ENCODE results near the gene PARVA. TPM values are rescaled to one million over a fixed set of nuclear protein-coding genes. Genes with fewer than 3 reads are reported as not detected.
A peak's percentile ranks its signal among the peaks of the same experiment; 100 is the strongest.

PARVA gene
- total RNA-seq, 1 experiment from 2014 or later, result 18.1 TPM

- no peak overlapping the region for H3K4me3 Mint-ChIP-seq
- Histone ChIP-seq H3K23me2 (ENCODE audit: insufficient read length, low read depth, low read length, poor library complexity, severe bottlenecking) (no peaks in the 10 kb centered on the region), H3K27me3 (ENCODE audit: insufficient read depth, low read length) (no peaks in the 10 kb centered on the region), H2BK5ac (ENCODE audit: insufficient read length, low read length) (no peak overlapping the region), H3K79me1 (ENCODE audit: insufficient read depth, low read depth, low read length, poor library complexity, severe bottlenecking) (no peaks in the 10 kb centered on the region), H2AK5ac (ENCODE audit: insufficient read length, low read length) (no peak overlapping the region), H3K79me2 (ENCODE audit: insufficient read depth, low read length) (no peaks in the 10 kb centered on the region), H3K56ac (ENCODE audit: insufficient read length, low read depth, low read length) (no peak overlapping the region), H3K14ac (ENCODE audit: insufficient read depth, low read length) (no peak overlapping the region), H3K23ac (ENCODE audit: insufficient read length, low read depth, low read length) (no peak overlapping the region), H3T11ph (ENCODE audit: low read length) (no peak overlapping the region), H3K4ac (ENCODE audit: low read depth, low read length) (no peak overlapping the region), H2BK20ac (ENCODE audit: low read depth, low read length, poor library complexity, severe bottlenecking) (no peak overlapping the region), H4K91ac (ENCODE audit: insufficient read length, low read depth, low read length) (no peak overlapping the region), H3K4me1 (ENCODE audit: insufficient read depth, low read length) (peaks cover 2% of the 10 kb centered on the region; the same call in 1 of the 2 replicates), H3K18ac (ENCODE audit: insufficient read length, low read depth, low read length) (peak overlapping the region; percentile 34), H4K20me1 (ENCODE audit: control insufficient read depth, insufficient read depth, insufficient read length) (no peaks in the 10 kb centered on the region), H3K4me2 (ENCODE audit: insufficient read depth, insufficient read length, low read length) (no peak overlapping the region), H2BK15ac (ENCODE audit: low read depth, low read length) (no peak overlapping the region), H2BK120ac (ENCODE audit: low read depth, low read length, poor library complexity, severe bottlenecking) (no peak overlapping the region), H2BK12ac (ENCODE audit: insufficient read length, low read depth, low read length) (no peak overlapping the region), H3K27ac (ENCODE audit: insufficient read length, low read depth, low read length) (no peak overlapping the region), H3K9me3 (ENCODE audit: control insufficient read depth, low read depth, low read length) (no peaks in the 10 kb centered on the region), H2AFZ (ENCODE audit: low read length) (no peak overlapping the region), H3K9ac (ENCODE audit: extremely low read depth, insufficient read length, low read length) (no peak overlapping the region), H4K5ac (ENCODE audit: insufficient read length, low read depth, low read length) (no peak overlapping the region), H4K8ac (replicated peaks; ENCODE audit: insufficient read length, low read depth, low read length) (no peak overlapping the region)
- H3K27ac Mint-ChIP-seq, result peak overlapping the region in 1 of 3 experiments; percentile 64; a peak in 1 of 7 replicates
- H3K4me1 Mint-ChIP-seq, result peaks cover 6 to 25% of the 10 kb centered on the region in 2 experiments; a peak in 2 of 4 replicates
- H3K27me3 Mint-ChIP-seq (ENCODE audit: low read depth), result no peaks in the 10 kb centered on the region
- no peaks in the 10 kb centered on the region; a peak in 1 of 7 replicates for H3K36me3 Mint-ChIP-seq (ENCODE audit: insufficient read depth in 1 of 3, low read depth in 3 of 3)
- DNase-seq, result no peak
- WGBS (ENCODE audit: extremely low coverage, insufficient read length, low lambda C conversion rate), result no CpG with 5 or more reads among the region's 11 CpGs
- TF ChIP-seq CTCF (conservative IDR thresholded peaks at IDR 0.05), result no peak
- no peaks in the 10 kb centered on the region for H3K9me3 Mint-ChIP-seq
These were observed 40.6 kb downstream of the PARVA start for GRCh38 chr11:12417691-12418611.
